HepG2 (cell line): ENCODE measurements around the gene POLDIP3. TPM values are rescaled to one million over a fixed set of nuclear protein-coding genes. Genes with fewer than 3 reads are reported as not detected.
A peak's percentile ranks its signal among the peaks of the same experiment; 100 is the strongest.

ENCODE experiments used
- AHR ChIP-seq: IDR thresholded peaks from 2 replicates; pipeline ENCODE4 v1.6.1; 2018; ENCODE audit warnings: missing genetic modification reagents, missing compliant biosample characterization
- ARNT ChIP-seq: fragments of 450-650 bp; IDR thresholded peaks from 2 replicates; pipeline ENCODE4 v1.6.1; 2017
- GABPB1 ChIP-seq: IDR thresholded peaks from 2 replicates; pipeline ENCODE4 v1.6.1; 2016; ENCODE audit warnings: mild to moderate bottlenecking, missing genetic modification reagents, moderate library complexity, missing compliant biosample characterization
- GRHL1 ChIP-seq: sonication (generic); formaldehyde crosslinking; conservative IDR thresholded peaks from 2 replicates; pipeline ENCODE4 v1.8.0; 2022; ENCODE audit warnings: missing genetic modification reagents
- ISL2 ChIP-seq: sonication (generic); formaldehyde crosslinking; IDR thresholded peaks from 2 replicates; pipeline ENCODE4 v1.5.0; 2020; ENCODE audit warnings: missing genetic modification reagents
- MEIS2 ChIP-seq: sonication (generic); formaldehyde crosslinking; IDR thresholded peaks from 2 replicates; pipeline ENCODE4 v1.9.0; 2021; ENCODE audit warnings: mild to moderate bottlenecking, missing genetic modification reagents
- NFKB2 ChIP-seq: sonication (generic); formaldehyde crosslinking; IDR thresholded peaks from 2 replicates; pipeline ENCODE4 v1.4.0; 2020; ENCODE audit warnings: missing genetic modification reagents, borderline replicate concordance
- PAX8 ChIP-seq: sonication (generic); formaldehyde crosslinking; IDR thresholded peaks from 2 replicates; pipeline ENCODE4 v1.8.0; 2022; ENCODE audit warnings: mild to moderate bottlenecking, missing genetic modification reagents, borderline replicate concordance
- PHF21A ChIP-seq: sonication (generic); formaldehyde crosslinking; IDR thresholded peaks from 2 replicates; pipeline ENCODE4 v1.5.0; 2020; ENCODE audit warnings: mild to moderate bottlenecking, missing genetic modification reagents
- POLR2A ChIP-seq, 2 experiments: IDR thresholded peaks; 2 replicates each; pipeline ENCODE4 v1.6.1; 2011; ENCODE audit warnings: low read depth in 2 of 2, low read length in 2 of 2, mild to moderate bottlenecking in 1 of 2, moderate library complexity in 1 of 2; ENCODE audit not compliant: insufficient read depth in 1 of 2
- PRDM15 ChIP-seq: sonication (generic); formaldehyde crosslinking; IDR thresholded peaks from 2 replicates; pipeline ENCODE4 v1.4.0; 2020; ENCODE audit warnings: missing genetic modification reagents
- SIX1 ChIP-seq: sonication (generic); formaldehyde crosslinking; IDR thresholded peaks from 2 replicates; pipeline ENCODE4 v1.4.0; 2020; ENCODE audit warnings: missing genetic modification reagents, borderline replicate concordance
- SP4 ChIP-seq: sonication (generic); formaldehyde crosslinking; IDR thresholded peaks from 2 replicates; pipeline ENCODE4 v1.8.1; 2023; ENCODE audit warnings: mild to moderate bottlenecking, missing genetic modification reagents
- TBL1XR1 ChIP-seq: fragments of 150-350 bp; IDR thresholded peaks from 2 replicates; pipeline ENCODE4 v1.6.1; 2014; ENCODE audit warnings: borderline replicate concordance, low read length; ENCODE audit not compliant: partially characterized antibody
- TBX2 ChIP-seq: sonication (generic); formaldehyde crosslinking; IDR thresholded peaks from 2 replicates; pipeline ENCODE4 v1.5.0; 2020; ENCODE audit warnings: missing genetic modification reagents, mild to moderate bottlenecking, borderline replicate concordance
- U2AF2 ChIP-seq: fragments of 200-400 bp; formaldehyde crosslinking; IDR thresholded peaks from 2 replicates; pipeline ENCODE4 v1.6.1; 2017; ENCODE audit warnings: low read depth, mild to moderate bottlenecking, low read length
- XBP1 ChIP-seq: sonication (generic); formaldehyde crosslinking; IDR thresholded peaks from 2 replicates; pipeline ENCODE4 v1.5.0; 2020; ENCODE audit warnings: missing genetic modification reagents
- ZFP36L1 ChIP-seq: sonication (generic); formaldehyde crosslinking; IDR thresholded peaks from 2 replicates; pipeline ENCODE4 v1.8.0; 2022; ENCODE audit warnings: mild to moderate bottlenecking, missing genetic modification reagents, moderate library complexity
- ZNF124 ChIP-seq: sonication (generic); formaldehyde crosslinking; IDR thresholded peaks from 2 replicates; pipeline ENCODE4 v1.4.0; 2020; ENCODE audit warnings: missing genetic modification reagents
- ZNF207 ChIP-seq: fragments of 450-650 bp; IDR thresholded peaks from 2 replicates; pipeline ENCODE4 v1.6.1; 2016; ENCODE audit warnings: antibody characterized with exemption, borderline replicate concordance
- ZNF232 ChIP-seq: sonication (generic); formaldehyde crosslinking; IDR thresholded peaks from 2 replicates; pipeline ENCODE4 v1.4.0; 2020; ENCODE audit warnings: missing genetic modification reagents, borderline replicate concordance
- ZNF34 ChIP-seq: sonication (generic); formaldehyde crosslinking; IDR thresholded peaks from 2 replicates; pipeline ENCODE4 v1.4.0; 2020; ENCODE audit warnings: mild to moderate bottlenecking, missing genetic modification reagents, borderline replicate concordance
- ZNF350 ChIP-seq: sonication (generic); formaldehyde crosslinking; IDR thresholded peaks from 2 replicates; pipeline ENCODE4 v1.4.0; 2020; ENCODE audit warnings: mild to moderate bottlenecking, low read depth, missing genetic modification reagents, borderline replicate concordance
- ZNF501 ChIP-seq: sonication (generic); formaldehyde crosslinking; IDR thresholded peaks from 2 replicates; pipeline ENCODE4 v1.5.1; 2020; ENCODE audit warnings: mild to moderate bottlenecking, moderate library complexity, missing genetic modification reagents
- ZNF704 ChIP-seq: sonication (generic); formaldehyde crosslinking; IDR thresholded peaks from 2 replicates; pipeline ENCODE4 v1.8.1; 2023; ENCODE audit warnings: mild to moderate bottlenecking, inconsistent platforms, moderate library complexity, missing genetic modification reagents, borderline replicate concordance
- polyA plus RNA-seq, 8 experiments: library from polyadenylated mRNA; depleted of rRNA in 3 of 8; stranded (reverse) in 7 of 8; unstranded in 1 of 8; fragments of >200 nt; fragmentation: Illumina TruSeq in 4 of 8; extraction: Trizol in 4 of 8; gene quantifications; 2 replicates each; pipeline versions ENCODE4 v1.2.1 to v1.2.3, GENCODE V29; 2011 to 2016; ENCODE audit warnings: low read depth in 4 of 8, missing spikeins in 1 of 8, mixed read lengths in 1 of 8; ENCODE audit not compliant: insufficient read depth in 1 of 8
- total RNA-seq, 5 experiments: library from RNA; depleted of rRNA; stranded (reverse); fragments of >200 nt; fragmentation: Illumina TruSeq; extraction: Trizol; gene quantifications; 2 replicates each; pipeline ENCODE4 v1.2.3, GENCODE V29; 2016; ENCODE audit warnings: low read depth in 1 of 5

The POLDIP3 gene
- total and polyA plus RNA-seq, 2 of the 13 experiments (the other 11 are each of a cell fraction or from before 2014, with no cell fraction given), result 45.8 to 47.4 TPM

- no peak for TF ChIP-seq PAX8 (CRISPR knock-in tag)
- no peak for TF ChIP-seq ZNF232 (CRISPR knock-in tag)
- no peak for TF ChIP-seq TBL1XR1
- TF ChIP-seq ZNF704 (CRISPR knock-in tag), result no peak
- no peak for TF ChIP-seq ZNF501 (CRISPR knock-in tag)
- TF ChIP-seq XBP1 (CRISPR knock-in tag), result no peak
- no peak for TF ChIP-seq ZNF350 (CRISPR knock-in tag)
- TF ChIP-seq ZNF207, result no peak
- TF ChIP-seq POLR2A (IDR thresholded peaks at IDR 0.05; ENCODE audit: insufficient read depth in 1 of 2, low read depth in 2 of 2, low read length in 2 of 2), result peak in 1 of 2 experiments; percentile 32; a peak in 2 of 4 replicates
- no peak for TF ChIP-seq PRDM15 (CRISPR knock-in tag)
- TF ChIP-seq NFKB2 (CRISPR knock-in tag), result 0 out of 2 replicates have a peak, but pooled peaks have one; percentile 27
- no peak for TF ChIP-seq ZNF34 (CRISPR knock-in tag)
- no peak for TF ChIP-seq GABPB1 (CRISPR knock-in tag)
- TF ChIP-seq SIX1 (CRISPR knock-in tag), result no peak
- TF ChIP-seq GRHL1 (CRISPR knock-in tag), result no peak
- peak; percentile 52; the same call in 1 of the 2 replicates for TF ChIP-seq SP4
- no peak for TF ChIP-seq ZNF124 (CRISPR knock-in tag)
- TF ChIP-seq ISL2 (CRISPR knock-in tag), result no peak
- TF ChIP-seq PHF21A (CRISPR knock-in tag), result no peak
- no peak for TF ChIP-seq AHR (CRISPR knock-in tag)
- no peak for TF ChIP-seq ARNT
- no peak for TF ChIP-seq U2AF2
- 0 out of 2 replicates have a peak, but pooled peaks have one; percentile 26 for TF ChIP-seq TBX2 (CRISPR knock-in tag)
- TF ChIP-seq MEIS2, result no peak
- TF ChIP-seq ZFP36L1, result no peak; the same call in 1 of the 2 replicates
Measured at GRCh38 chr22:42617155-42617983, 2.7 kb upstream of the POLDIP3 start (continued).
